Activated T-helper 2 cell treated with anti-CD3 and anti-CD28 coated beads, Interferon-gamma antibody, Interleukin-2, Interleukin-4, amounts not matched to agents 10 μg/mL and 5 μg/mL and 100 μg/mL, durations not matched to agents 14 hours and 24 hours and 36 hours (primary cell): ENCODE measurements around the gene ATG9A. TPM values are rescaled to one million over a fixed set of nuclear protein-coding genes. Genes with fewer than 3 reads are reported as not detected.

ENCODE experiments used
- DNase-seq: peaks from one replicate; pipeline ENCODE4 v3.0.0; 2021; ENCODE audit warnings: low spot score
- H3K27ac Mint-ChIP-seq: one replicate; pipeline ENCODE4 v1.8.0; 2021; ENCODE audit warnings: mixed read lengths
- H3K27me3 Mint-ChIP-seq: one replicate; pipeline ENCODE4 v1.8.0; 2021; ENCODE audit warnings: low read depth, mixed read lengths
- H3K36me3 Mint-ChIP-seq: one replicate; pipeline ENCODE4 v1.8.0; 2021; ENCODE audit warnings: low read depth, mixed read lengths
- H3K4me1 Mint-ChIP-seq: one replicate; pipeline ENCODE4 v1.8.0; 2021; ENCODE audit warnings: low read depth, mixed read lengths
- H3K4me3 Mint-ChIP-seq: one replicate; pipeline ENCODE4 v1.8.0; 2021; ENCODE audit warnings: low read depth, mild to moderate bottlenecking, moderate library complexity, mixed read lengths
- H3K9me3 Mint-ChIP-seq: one replicate; pipeline ENCODE4 v1.8.0; 2021; ENCODE audit warnings: mixed read lengths
- intact Hi-C: fragments of 100-400 bp; cut with micrococcal nuclease; formaldehyde crosslinking; loops from one replicate; pipeline ENCODE4 v1.15.1; 2023
- total RNA-seq: library from RNA; stranded (reverse); gene quantifications from 2 replicates; pipeline ENCODE4 v1.2.3, GENCODE V29; 2022

ATG9A gene
- total RNA-seq, 1 donor from 2014 or later, result 53.1 TPM

DNA sequence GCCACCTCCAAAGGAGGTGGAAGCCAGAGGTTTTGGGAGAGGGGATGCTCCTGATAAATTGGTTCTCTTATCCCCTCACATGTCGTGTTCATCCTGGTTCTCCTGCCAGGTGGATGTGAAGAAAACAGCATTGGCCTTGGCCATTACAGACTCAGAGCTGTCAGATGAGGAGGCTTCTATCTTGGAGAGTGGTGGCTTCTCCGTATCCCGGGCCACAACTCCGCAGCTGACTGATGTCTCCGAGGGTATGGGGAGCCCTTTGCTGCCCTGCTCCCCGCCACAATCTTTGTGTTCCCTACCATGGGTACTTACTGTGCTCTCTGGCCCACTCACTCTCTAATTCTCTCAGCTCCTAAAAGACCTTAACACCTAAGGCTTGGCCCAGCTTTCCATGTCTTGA lies 47.9 kb downstream of the ATG9A start:
- no peak overlapping the region for H3K27ac Mint-ChIP-seq
- peaks cover 46% of the 10 kb centered on the region for H3K36me3 Mint-ChIP-seq
- no peaks in the 10 kb centered on the region for H3K27me3 Mint-ChIP-seq
- peaks cover 24% of the 10 kb centered on the region for H3K4me1 Mint-ChIP-seq
- DNase-seq, result no peak
- H3K9me3 Mint-ChIP-seq, result no peaks in the 10 kb centered on the region
- intact Hi-C loops, result no loop called here
- H3K4me3 Mint-ChIP-seq, result no peak overlapping the region

DNA sequence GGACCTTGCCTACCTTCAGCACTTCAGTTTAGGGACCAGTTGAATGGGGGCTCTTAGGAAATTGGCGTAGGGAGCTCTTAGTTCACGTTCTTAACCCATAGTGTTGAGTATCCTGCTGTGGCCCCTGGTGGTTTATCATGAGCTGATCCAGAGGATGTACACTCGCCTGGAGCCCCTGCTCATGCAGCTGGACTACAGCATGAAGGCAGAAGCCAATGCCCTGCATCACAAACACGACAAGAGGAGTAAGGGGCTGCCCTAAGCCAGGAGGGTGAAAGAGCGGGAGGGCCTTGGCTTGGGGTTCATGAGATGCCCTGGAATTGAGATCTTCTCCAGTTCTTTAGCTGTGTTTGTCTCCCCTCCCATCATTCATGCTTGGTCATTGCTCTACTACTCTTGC lies 48.5 kb downstream of the ATG9A start:
- no peak for DNase-seq
- H3K27me3 Mint-ChIP-seq, result no peaks in the 10 kb centered on the region
- intact Hi-C loops, result no loop called here
- H3K4me3 Mint-ChIP-seq, result no peak overlapping the region
- H3K27ac Mint-ChIP-seq, result no peak overlapping the region
- H3K36me3 Mint-ChIP-seq, result peaks cover 47% of the 10 kb centered on the region
- H3K4me1 Mint-ChIP-seq, result peaks cover 26% of the 10 kb centered on the region
- H3K9me3 Mint-ChIP-seq, result no peaks in the 10 kb centered on the region

DNA sequence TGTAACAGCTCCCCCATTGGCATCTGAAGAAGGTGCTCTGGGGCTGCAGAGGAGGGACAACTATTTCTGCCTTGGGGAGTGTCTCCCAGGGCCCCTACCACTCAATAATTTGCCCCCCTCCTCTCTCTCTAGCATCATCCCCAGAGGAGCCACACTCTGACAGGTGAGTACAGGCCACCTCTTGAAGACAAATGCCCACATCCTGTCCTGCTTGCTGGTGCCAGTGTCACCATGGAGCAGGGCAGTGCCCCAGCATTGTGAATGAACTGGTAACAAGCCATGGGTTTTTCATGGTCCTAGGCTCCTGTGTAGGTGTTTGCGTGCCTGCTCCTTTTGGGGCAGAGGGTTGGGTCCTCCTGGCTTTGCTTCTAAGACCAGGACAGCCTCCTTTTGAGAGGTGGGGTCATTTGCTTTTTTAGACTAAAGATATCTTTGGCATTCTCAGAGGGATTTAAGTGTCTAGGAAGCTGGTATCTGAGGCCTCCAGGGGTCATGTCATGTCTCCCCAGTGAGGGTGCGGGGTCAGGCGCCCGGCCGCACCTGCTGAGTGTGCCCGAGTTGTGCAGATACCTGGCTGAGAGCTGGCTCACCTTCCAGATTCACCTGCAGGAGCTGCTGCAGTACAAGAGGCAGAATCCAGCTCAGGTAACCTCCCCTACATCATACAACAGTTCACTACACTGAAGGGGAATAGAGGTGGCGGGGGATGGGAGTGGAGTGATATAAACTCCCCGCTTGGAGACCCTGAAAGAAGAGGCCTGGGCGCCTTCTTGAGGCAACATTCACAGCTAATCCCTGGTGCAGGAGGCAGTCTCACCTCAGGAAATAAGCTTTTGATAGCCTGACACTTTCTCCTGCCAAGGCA lies 49.6 kb downstream of the ATG9A start:
- Mint-ChIP-seq H3K36me3 (peaks cover 45% of the 10 kb centered on the region), H3K27me3 (no peaks in the 10 kb centered on the region)
- intact Hi-C loops, result loop anchor here (5.0 to 10.0 kb wide), 3 partner anchors 365 to 783 kb away; partner anchors contain the start of genes CHPF, CTDSP1, STK11IP and TMEM198

DNA sequence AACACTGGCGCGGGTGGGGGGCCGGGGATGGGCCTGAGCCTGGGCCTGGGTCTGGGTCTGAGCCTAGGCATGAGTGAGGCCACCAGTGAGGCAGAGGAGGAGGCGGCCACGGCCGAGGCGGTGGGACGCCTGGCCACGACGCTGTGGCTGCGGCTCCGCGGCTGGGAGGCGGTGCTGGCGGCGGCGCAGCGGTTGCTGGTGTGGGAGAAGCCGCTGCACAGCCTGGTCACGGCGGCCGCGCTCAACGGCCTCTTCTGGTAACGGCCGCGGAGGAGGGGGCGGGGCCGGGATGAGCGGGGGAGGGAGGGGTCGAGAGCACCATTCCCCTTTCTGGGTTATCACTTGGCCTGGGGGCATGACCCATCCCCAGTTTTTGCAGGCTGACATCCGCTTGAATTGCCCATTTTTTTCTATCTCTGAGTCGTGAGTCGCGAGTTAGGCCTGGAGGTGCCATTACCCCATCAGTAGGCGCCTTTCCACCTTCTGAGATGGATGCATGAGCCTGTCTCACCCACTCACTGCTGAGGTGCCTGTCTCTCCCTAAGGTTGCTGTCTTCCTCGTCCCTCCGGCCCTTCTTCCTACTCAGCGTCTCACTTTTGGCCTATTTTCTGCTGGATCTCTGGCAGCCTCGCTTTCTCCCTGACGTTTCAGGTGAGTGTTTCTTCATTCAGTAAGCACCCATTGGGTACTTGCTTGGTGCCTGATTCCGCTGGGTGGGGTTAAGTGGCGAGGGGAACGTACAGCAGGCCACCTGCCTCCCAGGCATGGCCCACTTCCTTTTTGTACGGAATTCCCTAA lies 50.9 kb downstream of the ATG9A start:
- peak; percentile 25 for DNase-seq
- Mint-ChIP-seq H3K36me3 (peaks cover 48% of the 10 kb centered on the region), H3K27ac (peak overlapping the region; percentile 71)

More for the DNA sequence above, 49.6 kb downstream of the ATG9A start:
- H3K4me3 Mint-ChIP-seq, result peak overlapping the region; percentile 94
- peak overlapping the region; percentile 33 for H3K27ac Mint-ChIP-seq
- DNase-seq, result peak; percentile 7
- peaks cover 31% of the 10 kb centered on the region for H3K4me1 Mint-ChIP-seq
- H3K9me3 Mint-ChIP-seq, result no peaks in the 10 kb centered on the region

DNA sequence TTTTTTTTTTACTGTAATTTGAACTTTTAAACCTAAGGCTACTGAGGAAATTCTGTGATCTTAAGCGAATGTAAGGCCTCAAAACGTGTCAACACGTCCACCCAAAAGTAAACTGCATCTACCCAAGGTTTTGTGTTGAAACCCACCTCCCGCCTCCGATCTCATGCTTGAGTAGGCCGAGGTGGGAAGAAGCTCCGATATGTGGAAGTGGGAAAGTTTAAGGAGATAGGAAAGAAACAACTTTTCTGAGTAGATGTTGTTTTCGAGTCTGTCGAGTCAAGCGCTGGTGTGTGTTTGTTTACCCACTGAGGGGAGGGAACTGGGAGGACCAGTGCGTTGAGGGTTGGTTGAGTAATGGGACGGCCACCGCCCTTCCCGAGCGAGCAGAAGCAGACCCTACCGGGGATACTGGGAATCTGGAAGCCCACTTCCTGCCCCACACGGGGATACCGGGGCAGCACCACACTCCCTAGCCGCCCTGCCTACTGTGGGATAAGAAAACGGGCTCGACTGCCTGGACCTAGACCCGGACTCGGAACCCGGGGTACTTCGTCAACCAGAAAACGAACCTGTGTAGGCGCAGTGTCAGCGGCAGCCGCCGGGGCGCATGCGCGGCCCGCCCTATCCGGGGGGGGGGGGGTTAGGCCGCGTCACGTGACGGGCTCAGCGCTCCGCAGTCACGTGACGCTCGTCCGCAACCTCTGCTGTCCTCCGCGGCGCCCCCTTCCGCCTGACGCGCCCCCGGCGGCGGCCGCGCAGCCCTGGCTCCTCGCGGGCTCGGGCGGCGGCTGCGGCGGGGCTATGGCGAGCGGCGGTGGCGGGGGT lies 51.7 kb downstream of the ATG9A start, which contains the start of gene RETREG2:
Gene RETREG2, plus strand, starts transcription at position 724 of the 825 bp plus-strand sequence. Its CDS starts 78 bp downstream, at position 802.
- no peaks in the 10 kb centered on the region for H3K27me3 Mint-ChIP-seq
- H3K9me3 Mint-ChIP-seq, result no peaks in the 10 kb centered on the region
- intact Hi-C loops, result loop anchor here (1.0 to 10.0 kb wide), 11 partner anchors 17 to 780 kb away; partner anchors contain the start of genes ABCB6, ANKZF1, ATG9A and CHPF
- peaks cover 38% of the 10 kb centered on the region for H3K4me1 Mint-ChIP-seq
- peak within 1 kb of the TSS; percentile 94 for H3K4me3 Mint-ChIP-seq
- H3K27ac Mint-ChIP-seq, result peak within 1 kb of the TSS; percentile 98
- H3K36me3 Mint-ChIP-seq, result peaks cover 47% of the 10 kb centered on the region
- peak; percentile 79 for DNase-seq

More for the DNA sequence above, 50.9 kb downstream of the ATG9A start:
- Mint-ChIP-seq H3K9me3 (no peaks in the 10 kb centered on the region), H3K4me1 (peaks cover 38% of the 10 kb centered on the region), H3K27me3 (no peaks in the 10 kb centered on the region), H3K4me3 (peak overlapping the region; percentile 94)
- intact Hi-C loops, result loop anchor here (1.0 to 10.0 kb wide), 4 partner anchors 51 to 781 kb away; partner anchors contain the start of genes ANKZF1, ATG9A, CHPF and CTDSP1

DNA sequence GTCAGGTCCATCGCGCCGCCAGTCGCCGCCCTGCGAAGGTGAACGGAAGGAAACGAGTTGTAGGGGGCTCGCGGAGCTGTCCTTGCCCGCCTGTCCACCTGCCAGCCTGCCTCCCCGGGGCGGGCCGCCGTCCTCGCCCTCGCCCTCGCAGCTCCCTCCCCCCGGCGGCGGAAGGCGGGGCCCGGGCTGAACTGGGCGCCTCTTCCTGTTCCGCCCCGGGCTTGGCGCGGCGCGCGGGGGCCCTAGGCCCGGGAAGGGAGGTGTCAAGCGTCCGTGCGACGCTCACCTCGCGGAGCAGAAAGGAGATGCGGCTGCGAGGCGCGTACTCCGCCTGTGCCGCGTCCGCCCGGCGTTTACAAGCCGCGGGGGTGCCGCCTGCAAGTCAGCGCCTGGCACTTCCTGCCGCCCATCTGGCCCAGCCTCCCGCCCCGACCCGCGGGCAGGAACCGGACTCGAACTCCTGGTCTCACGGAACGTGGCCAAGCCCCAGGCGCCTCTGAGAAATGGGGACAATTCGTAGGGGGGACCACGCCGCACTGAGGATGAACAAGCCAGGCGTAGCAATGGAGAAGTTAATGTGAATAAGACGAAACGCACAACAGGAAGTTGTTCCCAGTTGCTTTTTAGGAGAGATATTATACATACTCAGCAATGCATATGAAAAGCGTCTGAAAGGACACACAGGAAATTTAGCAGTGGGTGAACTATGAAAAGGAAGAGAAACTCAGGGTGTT lies 52.5 kb downstream of the ATG9A start, which contains the start of gene CNPPD1:
Gene CNPPD1, minus strand, starts transcription at position 108 of the 734 bp plus-strand sequence. Its CDS starts 97 bp downstream, at position 11.
- H3K4me3 Mint-ChIP-seq, result peak within 1 kb of the TSS; percentile 91
- DNase-seq, result peak; percentile 87
- H3K9me3 Mint-ChIP-seq, result no peaks in the 10 kb centered on the region
- no peaks in the 10 kb centered on the region for H3K27me3 Mint-ChIP-seq
- H3K4me1 Mint-ChIP-seq, result peaks cover 38% of the 10 kb centered on the region
- H3K36me3 Mint-ChIP-seq, result peaks cover 49% of the 10 kb centered on the region
- intact Hi-C loops, result loop anchor here (1.0 to 10.0 kb wide), 12 partner anchors 17 to 780 kb away; partner anchors contain the start of genes ABCB6, CHPF, CTDSP1 and DNAJB2
- peak within 1 kb of the TSS; percentile 98 for H3K27ac Mint-ChIP-seq

DNA sequence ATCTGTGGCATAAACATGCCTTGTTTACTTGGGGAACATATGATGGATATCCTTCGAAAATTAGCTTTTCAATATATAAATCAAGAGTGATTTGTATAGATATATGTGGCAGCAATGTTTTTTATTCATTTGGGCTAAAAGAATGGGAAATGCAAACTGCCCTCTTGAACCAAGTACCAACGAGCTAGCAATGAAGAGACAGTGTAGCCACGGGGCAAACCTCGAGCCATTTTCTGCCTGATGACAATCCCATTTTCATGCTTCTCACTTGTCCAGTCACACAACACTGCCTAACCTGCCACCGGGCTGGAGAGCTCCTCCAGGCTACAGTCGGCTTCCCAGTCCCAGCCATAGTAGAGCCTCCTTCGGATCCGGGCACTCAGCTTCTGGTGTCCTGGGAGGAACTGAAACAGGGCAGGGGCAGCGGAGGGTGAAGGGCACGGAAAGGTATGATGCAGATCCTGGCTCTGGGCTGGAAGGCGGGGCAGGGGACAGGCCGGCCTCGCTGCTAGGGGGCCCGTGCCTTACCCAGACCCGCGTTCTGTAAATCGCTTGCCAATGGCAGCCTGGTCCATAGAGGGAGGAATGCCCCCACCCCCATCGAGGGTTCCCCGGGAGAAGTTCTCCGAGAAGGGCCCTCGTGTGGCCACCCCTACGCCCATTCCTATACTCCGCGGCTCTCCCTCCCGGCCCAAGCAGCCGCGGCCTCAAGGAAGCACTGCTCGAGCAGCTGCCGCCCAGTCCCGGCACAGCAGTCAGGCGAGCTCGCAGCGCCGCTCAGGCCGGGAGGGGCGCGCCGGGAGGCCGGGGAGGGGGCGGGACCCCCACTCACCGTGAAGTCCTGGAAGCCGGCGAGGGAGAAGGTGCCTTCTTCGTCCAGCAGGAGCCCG lies 53.3 kb downstream of the ATG9A start:
- Mint-ChIP-seq H3K4me1 (peaks cover 37% of the 10 kb centered on the region), H3K27ac (peak overlapping the region; percentile 75), H3K4me3 (peak overlapping the region; percentile 86), H3K9me3 (no peaks in the 10 kb centered on the region), H3K27me3 (no peaks in the 10 kb centered on the region), H3K36me3 (peaks cover 48% of the 10 kb centered on the region)
- no peak for DNase-seq
- intact Hi-C loops, result loop anchor here (1.0 to 10.0 kb wide), 8 partner anchors 43 to 779 kb away; partner anchors contain the start of genes ABCB6, CHPF, CTDSP1 and DNPEP

DNA sequence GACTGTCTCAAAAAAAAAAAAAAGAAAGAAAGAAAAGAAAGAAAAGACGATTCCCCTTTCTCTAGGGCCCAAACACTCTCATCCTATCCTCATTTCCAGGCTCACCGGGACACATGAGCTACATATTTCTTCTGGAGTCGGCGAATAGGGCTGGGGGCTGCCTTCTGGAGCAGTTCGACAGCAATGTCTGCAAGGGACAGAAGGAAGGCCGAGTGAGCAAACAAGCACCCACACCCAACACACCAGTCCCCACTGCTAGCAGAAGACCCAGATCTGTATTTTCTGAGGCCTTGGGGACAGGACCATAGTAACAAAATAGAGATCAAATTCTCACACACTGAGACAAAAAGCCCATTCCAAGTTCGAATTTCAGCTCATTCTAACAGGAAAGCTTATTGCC lies 54.0 kb downstream of the ATG9A start:
- intact Hi-C loops, result loop anchor here (5.0 to 10.0 kb wide), 3 partner anchors 369 to 778 kb away; partner anchors contain the start of genes CHPF, CTDSP1, STK11IP and TMEM198

DNA sequence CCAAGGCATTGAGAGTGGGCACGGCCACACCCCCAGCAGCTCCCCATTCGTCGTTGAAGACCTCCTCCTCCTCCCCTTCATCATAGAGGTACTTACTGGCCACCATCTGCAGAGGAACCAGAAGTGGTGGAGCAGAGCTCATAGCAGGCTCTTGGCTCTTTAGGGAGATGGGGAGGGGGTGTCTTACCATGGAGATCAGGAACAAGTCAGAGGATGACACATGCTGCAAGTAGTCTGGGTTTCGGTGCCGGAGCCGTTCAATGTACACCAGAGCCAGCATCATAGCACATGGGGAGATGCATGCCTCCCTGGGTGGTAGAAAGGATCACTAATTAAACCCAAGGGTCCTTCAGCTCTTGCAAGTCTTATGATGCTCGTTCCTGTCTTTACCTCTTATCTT lies 54.6 kb downstream of the ATG9A start:
- no peak for DNase-seq
- Mint-ChIP-seq H3K4me1 (peaks cover 43% of the 10 kb centered on the region), H3K27ac (no peak overlapping the region), H3K9me3 (no peaks in the 10 kb centered on the region), H3K4me3 (peak overlapping the region; percentile 61), H3K36me3 (peaks cover 42% of the 10 kb centered on the region), H3K27me3 (no peaks in the 10 kb centered on the region)
- intact Hi-C loops, result loop anchor here (5.0 to 10.0 kb wide), 3 partner anchors 370 to 778 kb away; partner anchors contain the start of genes CHPF, CTDSP1, STK11IP and TMEM198

More for the DNA sequence above, 54.0 kb downstream of the ATG9A start:
- Mint-ChIP-seq H3K36me3 (peaks cover 42% of the 10 kb centered on the region), H3K4me3 (peak overlapping the region; percentile 86), H3K27me3 (no peaks in the 10 kb centered on the region), H3K4me1 (peaks cover 39% of the 10 kb centered on the region), H3K9me3 (no peaks in the 10 kb centered on the region), H3K27ac (no peak overlapping the region)
- DNase-seq, result no peak

DNA sequence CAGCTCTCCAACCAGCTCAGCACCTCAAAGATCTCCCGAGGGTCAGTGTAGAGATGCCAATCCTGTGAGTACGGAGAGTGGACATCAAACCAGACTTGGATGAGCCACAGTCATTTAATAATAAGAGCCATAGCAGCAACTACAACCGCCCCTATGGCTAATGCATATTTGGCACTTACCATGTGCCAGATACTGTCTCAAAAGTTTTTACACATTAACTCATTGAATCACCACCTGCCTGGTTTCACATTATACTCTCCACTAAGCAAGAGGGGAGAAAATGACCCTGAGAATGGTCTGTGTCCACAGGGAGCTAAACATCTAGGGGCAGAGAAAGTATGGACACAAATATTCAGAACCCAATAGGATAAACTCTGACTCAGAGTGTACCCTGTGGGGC lies 55.3 kb downstream of the ATG9A start:
- Mint-ChIP-seq H3K4me1 (peaks cover 40% of the 10 kb centered on the region), H3K9me3 (no peaks in the 10 kb centered on the region), H3K36me3 (peaks cover 38% of the 10 kb centered on the region), H3K27ac (no peak overlapping the region), H3K4me3 (peak overlapping the region; percentile 55), H3K27me3 (no peaks in the 10 kb centered on the region)
- DNase-seq, result no peak
- intact Hi-C loops, result loop anchor here (10.0 kb wide), 1 partner anchor 371 kb away; the partner anchor contains the start of genes CHPF and TMEM198
